ENCODE data around the gene SP110.
"Not testable (repeated sequence)": the region's sequence is repeated elsewhere in the genome, so short reads cannot be mapped to it uniquely, and the experiment has no call there.

SP110 gene

GRCh38 chr2:230219419-230220331 is at the start of gene SP110:
Gene SP110, minus strand, starts transcription at chr2:230219984. Its CDS starts 3,057 bp downstream, at chr2:230216927.
- DNase-seq (ENCODE audit: low read depth in 2 of 2) = peak; percentile 49 to 61

- DNase-seq (ENCODE audit: low read depth in 2 of 2) = no peak
Measured at GRCh38 chr2:230268606-230269243, 48.9 kb upstream of the SP110 start.

GRCh38 chr2:230267556-230267955 is 47.8 kb upstream of the SP110 start:
- DNase-seq (ENCODE audit: low read depth in 2 of 2) = no peak

GRCh38 chr2:230267059-230267458 is 47.3 kb upstream of the SP110 start:
- no peak for DNase-seq (ENCODE audit: low read depth in 2 of 2)

- DNase-seq (ENCODE audit: low read depth in 2 of 2) = no peak
Measured at GRCh38 chr2:230266638-230267037, 46.9 kb upstream of the SP110 start.

GRCh38 chr2:230264945-230265344 is 45.2 kb upstream of the SP110 start:
- not testable (repeated sequence) for DNase-seq (ENCODE audit: low read depth in 2 of 2)

- no peak for DNase-seq (ENCODE audit: low read depth in 2 of 2)
Measured at GRCh38 chr2:230262246-230262645, 42.5 kb upstream of the SP110 start.

GRCh38 chr2:230258483-230258882 is 38.7 kb upstream of the SP110 start:
- DNase-seq (ENCODE audit: low read depth in 2 of 2) = no peak

- no peak for DNase-seq (ENCODE audit: low read depth in 2 of 2)
Measured at GRCh38 chr2:230256733-230257332, 37.0 kb upstream of the SP110 start.

- DNase-seq (ENCODE audit: low read depth in 2 of 2) = peak in 1 of 2 donors; percentile 29
Measured at GRCh38 chr2:230254152-230254881, 34.5 kb upstream of the SP110 start.

GRCh38 chr2:230250231-230250630 is 30.4 kb upstream of the SP110 start:
- DNase-seq (ENCODE audit: low read depth in 2 of 2) = no peak

- no peak for DNase-seq (ENCODE audit: low read depth in 2 of 2)
Measured at GRCh38 chr2:230246206-230246605, 26.4 kb upstream of the SP110 start.

GRCh38 chr2:230244211-230244610 is 24.4 kb upstream of the SP110 start:
- DNase-seq (ENCODE audit: low read depth in 2 of 2) = no peak

GRCh38 chr2:230234845-230235244 is 15.1 kb upstream of the SP110 start:
- DNase-seq (ENCODE audit: low read depth in 2 of 2) = no peak

GRCh38 chr2:230234122-230234722 is 14.4 kb upstream of the SP110 start:
- DNase-seq (ENCODE audit: low read depth in 2 of 2) = no peak

- no peak for DNase-seq (ENCODE audit: low read depth in 2 of 2)
Measured at GRCh38 chr2:230231251-230231650, 11.5 kb upstream of the SP110 start.

- no peak for DNase-seq (ENCODE audit: low read depth in 2 of 2)
Measured at GRCh38 chr2:230230496-230231200, 10.9 kb upstream of the SP110 start.

GRCh38 chr2:230230087-230230486 is 10.3 kb upstream of the SP110 start:
- no peak for DNase-seq (ENCODE audit: low read depth in 2 of 2)

GRCh38 chr2:230227216-230227615 is 7.4 kb upstream of the SP110 start:
- no peak for DNase-seq (ENCODE audit: low read depth in 2 of 2)

GRCh38 chr2:230226051-230226551 is 6.3 kb upstream of the SP110 start:
- no peak for DNase-seq (ENCODE audit: low read depth in 2 of 2)

- peak; percentile 38 to 61 for DNase-seq (ENCODE audit: low read depth in 2 of 2)
Measured at GRCh38 chr2:230225486-230225885, 5.7 kb upstream of the SP110 start, which contains the start of gene SP140. Gene SP140, plus strand, starts transcription at chr2:230225736. Its CDS starts 109 bp downstream, at chr2:230225845.
